Cardiac fibroblast (primary cell): ENCODE results near the gene SLC29A3.

Source experiments
- DNase-seq, 2 donors: peaks; one replicate each; pipeline versions ENCODE4 v3.0.0 to v3.0.0-alpha.2; 2010; ENCODE audit warnings: low read depth in 2 of 2
- H3K4me3 ChIP-seq, 2 donors: replicated peaks in 1 of 2; 1 replicate in 1 of 2; 2 replicates in 1 of 2; pipeline ENCODE4 v1.5.1; 2011; ENCODE audit warnings: low read depth in 2 of 2, low read length in 2 of 2, mild to moderate bottlenecking in 2 of 2, moderate library complexity in 1 of 2
- CTCF ChIP-seq: IDR thresholded peaks from one replicate; pipeline ENCODE4 v1.5.1; 2011; ENCODE audit warnings: low read depth, mild to moderate bottlenecking, low read length, inconsistent platforms

The SLC29A3 gene

GRCh38 chr10:71365366-71365765 lies 46.3 kb downstream of the SLC29A3 start:
- TF ChIP-seq CTCF: no peak
- H3K4me3 ChIP-seq: no peak overlapping the region
- no peak for DNase-seq

GRCh38 chr10:71366690-71367089 lies 47.6 kb downstream of the SLC29A3 start:
- no peak for DNase-seq
- H3K4me3 ChIP-seq: no peak overlapping the region
- TF ChIP-seq CTCF: no peak

- no peak overlapping the region for H3K4me3 ChIP-seq
- no peak for TF ChIP-seq CTCF
- DNase-seq: no peak
Observed at GRCh38 chr10:71367271-71367670, 48.2 kb downstream of the SLC29A3 start.

- no peak for DNase-seq
- H3K4me3 ChIP-seq: no peak overlapping the region
Observed at GRCh38 chr10:71368176-71368575, 49.1 kb downstream of the SLC29A3 start.

GRCh38 chr10:71368643-71369042 lies 49.6 kb downstream of the SLC29A3 start:
- TF ChIP-seq CTCF: no peak
- no peak overlapping the region for H3K4me3 ChIP-seq
- no peak for DNase-seq

More at GRCh38 chr10:71368176-71368575, 49.1 kb downstream of the SLC29A3 start:
- no peak for TF ChIP-seq CTCF

- no peak for DNase-seq
- TF ChIP-seq CTCF: no peak
- H3K4me3 ChIP-seq: no peak overlapping the region
Observed at GRCh38 chr10:71369602-71370001, 50.5 kb downstream of the SLC29A3 start.

GRCh38 chr10:71370031-71370430 lies 51.0 kb downstream of the SLC29A3 start:
- H3K4me3 ChIP-seq: no peak overlapping the region
- no peak for TF ChIP-seq CTCF
- DNase-seq: no peak
